ENCODE results near the gene PMM2.
"Not testable (repeated sequence)": the region's sequence is repeated elsewhere in the genome, so short reads cannot be mapped to it uniquely, and the experiment has no call there.

The PMM2 gene

GRCh38 chr16:8819411-8820034, 21.9 kb downstream of the PMM2 start:
- DNase-seq = no peak

GRCh38 chr16:8822403-8822802, 24.8 kb downstream of the PMM2 start:
- DNase-seq = no peak

DNA sequence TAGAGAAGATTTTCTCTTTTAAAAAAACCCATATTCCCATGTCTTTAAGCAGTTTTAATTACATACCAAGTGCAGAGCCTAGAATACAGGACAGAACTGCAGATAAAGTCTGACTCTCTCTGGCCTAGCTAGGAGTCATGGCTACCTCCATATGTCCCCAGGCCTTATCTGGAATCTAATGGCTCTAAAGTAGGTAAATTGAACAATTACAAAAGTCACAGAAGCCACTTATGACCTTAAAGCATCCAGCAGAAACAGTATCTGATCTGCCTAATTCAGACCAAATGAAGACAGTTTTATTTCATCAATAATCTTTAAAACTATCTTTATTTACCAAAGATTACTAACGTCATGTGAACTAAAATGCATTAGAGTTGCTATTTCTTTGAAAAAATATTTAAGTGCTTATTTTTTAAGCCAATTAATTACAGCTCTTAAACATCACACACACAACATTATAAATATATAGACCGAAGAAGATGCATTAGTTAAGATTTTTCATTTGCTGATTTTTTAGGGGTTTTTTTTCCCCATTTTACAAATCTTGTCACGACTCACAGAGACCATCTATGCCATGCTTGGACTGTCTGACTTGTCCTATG, 28.7 kb downstream of the PMM2 start:
- no peak for DNase-seq

- no peak for DNase-seq
Observed at GRCh38 chr16:8828541-8829165, 31.0 kb downstream of the PMM2 start.

GRCh38 chr16:8831450-8831849, 33.8 kb downstream of the PMM2 start:
- no peak for DNase-seq

- no peak for DNase-seq
Observed at GRCh38 chr16:8831871-8832716, 34.5 kb downstream of the PMM2 start.

- no peak for DNase-seq
Observed at GRCh38 chr16:8832717-8833105, 35.1 kb downstream of the PMM2 start.

GRCh38 chr16:8836797-8837196, 39.2 kb downstream of the PMM2 start:
- DNase-seq = not testable (repeated sequence)

DNA sequence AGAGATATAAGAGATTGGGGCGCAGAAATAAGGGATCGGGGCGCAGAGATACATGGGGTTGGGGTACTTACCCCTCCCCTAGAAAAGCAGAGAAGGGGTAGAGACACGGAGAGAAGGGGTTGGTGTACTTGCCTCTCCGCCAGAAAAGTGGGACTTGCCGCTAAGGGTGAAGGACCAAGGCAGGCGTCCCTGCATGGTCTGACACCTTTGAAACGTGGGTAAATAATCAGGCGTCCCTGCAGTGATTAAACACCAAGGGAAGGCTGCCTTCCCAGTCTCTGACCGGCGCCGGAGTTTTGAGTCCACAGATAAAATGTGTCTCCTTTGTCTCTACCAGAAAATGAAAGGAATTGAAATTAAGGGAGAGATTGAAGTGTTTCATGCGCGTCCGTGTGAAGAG, 40.0 kb downstream of the PMM2 start:
- not testable (repeated sequence) for DNase-seq

DNA sequence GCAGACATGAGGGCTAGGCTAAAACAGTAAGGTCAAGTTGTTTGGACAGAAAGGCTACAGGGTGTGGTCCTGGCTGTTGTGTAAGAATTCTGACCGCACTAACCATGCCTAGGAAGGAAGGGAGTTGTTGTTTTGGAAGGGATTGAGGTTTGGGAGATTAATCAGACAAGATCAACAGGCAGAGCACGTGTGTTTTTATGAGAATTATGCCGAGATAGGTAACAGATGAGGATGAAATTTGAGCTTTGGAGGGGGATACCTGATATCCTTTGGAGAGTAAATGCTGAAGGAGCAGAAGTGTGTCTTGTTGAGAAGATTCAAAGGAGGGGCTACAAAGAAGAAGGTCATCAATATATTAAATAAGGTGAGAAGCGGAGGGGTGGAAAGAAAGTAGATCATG, 44.4 kb downstream of the PMM2 start:
- not testable (repeated sequence) for DNase-seq

DNA sequence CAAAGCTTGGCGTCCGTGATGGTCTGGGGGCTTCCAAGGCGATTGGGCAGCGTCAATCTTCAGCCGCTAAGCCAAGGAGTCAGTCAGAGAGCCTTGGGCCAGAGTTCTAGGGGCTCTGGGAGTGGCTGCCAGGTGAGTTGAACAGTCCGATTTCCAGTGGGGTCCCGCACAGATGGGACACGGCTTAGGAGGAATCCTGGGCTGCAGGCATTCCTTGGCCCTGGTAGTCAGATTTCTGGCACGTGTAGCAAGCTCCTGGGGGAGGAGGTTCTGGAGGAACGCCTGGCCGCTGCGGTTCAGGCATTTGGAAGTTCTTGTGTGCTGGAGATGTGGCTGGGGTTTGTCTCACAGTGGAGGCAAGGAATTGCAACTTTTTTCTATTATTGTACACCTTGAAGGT, 45.7 kb downstream of the PMM2 start:
- not testable (repeated sequence) for DNase-seq

GRCh38 chr16:8845699-8846298, 48.2 kb downstream of the PMM2 start:
- no peak for DNase-seq

GRCh38 chr16:8846401-8846932, 48.8 kb downstream of the PMM2 start:
- DNase-seq = no peak

DNA sequence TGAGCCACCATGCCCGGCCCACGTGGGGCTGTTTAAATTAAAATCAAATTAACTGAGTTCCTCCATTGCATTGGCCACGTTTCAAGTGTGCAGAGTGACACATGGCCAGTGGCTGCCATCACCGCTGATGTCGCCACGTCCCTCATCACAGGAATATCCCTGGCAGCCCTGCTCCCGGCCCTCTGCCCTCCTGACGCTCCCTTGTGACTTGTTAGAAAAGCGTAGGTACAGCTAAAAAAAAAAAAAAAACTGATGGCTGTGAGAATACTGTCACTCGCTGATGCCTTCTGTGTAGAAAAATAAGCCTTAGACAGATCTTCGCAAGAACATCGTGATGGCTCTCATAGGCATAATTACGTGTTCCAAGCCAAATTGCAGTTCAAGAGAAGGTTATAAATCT, 49.5 kb downstream of the PMM2 start:
- no peak for DNase-seq

- no peak for DNase-seq
Observed at GRCh38 chr16:8847623-8848022, 50.0 kb downstream of the PMM2 start.

- DNase-seq = no peak
Observed at GRCh38 chr16:8848231-8848938, 50.7 kb downstream of the PMM2 start.

- DNase-seq = no peak
Observed at GRCh38 chr16:8848939-8849391, 51.3 kb downstream of the PMM2 start.

- no peak for DNase-seq
Observed at GRCh38 chr16:8849411-8850011, 51.9 kb downstream of the PMM2 start.

DNA sequence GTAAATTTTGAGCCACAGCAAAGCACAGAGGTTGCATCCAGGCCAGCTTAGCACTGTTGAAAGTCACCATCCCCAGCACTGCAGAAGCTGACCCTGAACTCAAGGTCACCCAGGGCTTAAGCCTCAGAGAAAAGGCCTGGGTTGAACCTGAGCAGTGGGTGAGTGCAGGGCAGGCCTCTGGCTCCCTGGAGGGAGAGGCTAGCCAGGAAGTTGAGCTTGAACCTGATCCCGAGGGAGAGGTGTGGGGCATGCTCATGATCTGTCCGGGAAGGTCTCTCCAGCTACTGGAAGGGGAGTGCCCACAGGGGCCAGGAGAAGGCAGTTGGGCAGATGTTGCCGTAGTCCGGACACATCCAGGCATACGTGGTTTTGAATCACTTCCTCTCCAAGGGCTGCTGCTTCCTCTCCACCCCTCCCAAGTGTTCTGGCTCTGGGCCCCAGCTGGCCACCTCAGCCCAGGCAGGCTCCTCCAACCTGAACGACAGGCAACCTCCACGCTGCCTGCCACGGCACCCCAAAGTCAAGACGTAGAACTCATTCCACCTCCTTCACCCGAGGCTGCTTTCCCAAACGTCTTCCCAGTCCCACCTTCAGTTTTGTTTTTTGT, 52.7 kb downstream of the PMM2 start:
- DNase-seq = no peak

GRCh38 chr16:8851761-8852403, 54.2 kb downstream of the PMM2 start:
- no peak for DNase-seq
